Measurements from ENCODE around the gene POMT2.
"Not testable (repeated sequence)": the region's sequence is repeated elsewhere in the genome, so short reads cannot be mapped to it uniquely, and the experiment has no call there.

Gene POMT2

DNA sequence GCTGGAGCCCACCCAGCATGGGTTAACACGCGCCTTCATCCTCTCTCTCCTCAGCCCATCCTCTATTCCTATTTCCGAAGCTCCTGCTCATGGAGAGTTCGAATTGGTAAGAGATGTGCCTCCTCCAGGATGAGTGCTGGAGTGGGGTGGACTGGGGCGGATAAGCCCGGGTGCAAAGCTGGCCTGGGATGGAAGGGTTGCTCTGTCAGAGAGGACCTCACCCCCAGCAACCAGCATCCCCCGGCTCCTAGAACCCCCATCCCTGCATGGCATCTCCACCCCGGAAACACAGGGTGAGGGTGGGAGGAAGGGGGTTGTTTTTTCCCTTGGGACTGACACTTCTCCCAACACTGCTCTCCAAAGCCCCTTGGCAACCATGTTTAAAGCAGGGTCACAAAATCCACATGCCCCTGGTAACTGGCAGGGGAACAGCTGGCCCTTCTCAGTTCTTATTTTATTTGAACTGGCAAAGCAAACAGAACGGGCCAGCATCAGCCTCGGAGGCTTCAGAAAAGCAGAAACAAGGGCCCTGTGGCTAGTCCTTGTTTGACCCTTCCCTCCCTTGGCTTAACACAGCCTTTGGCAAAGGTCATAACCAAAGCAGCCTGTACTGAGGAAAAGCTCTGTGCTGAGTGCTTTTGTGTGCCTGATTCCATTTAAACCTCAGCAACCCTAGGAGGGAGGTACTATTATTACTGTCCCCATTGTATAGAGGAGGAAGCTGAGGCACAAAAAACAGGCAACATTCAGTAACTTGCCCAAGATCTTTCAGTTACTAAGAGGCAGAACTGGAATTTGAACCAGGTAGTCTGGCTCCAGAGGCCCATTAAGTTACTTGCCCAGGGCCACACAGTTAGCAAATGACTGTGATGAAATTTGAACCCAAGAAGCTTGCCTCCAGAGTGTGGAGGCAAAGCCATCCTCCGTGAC, 4.4 kb upstream of the POMT2 start:
- no peak for DNase-seq

DNA sequence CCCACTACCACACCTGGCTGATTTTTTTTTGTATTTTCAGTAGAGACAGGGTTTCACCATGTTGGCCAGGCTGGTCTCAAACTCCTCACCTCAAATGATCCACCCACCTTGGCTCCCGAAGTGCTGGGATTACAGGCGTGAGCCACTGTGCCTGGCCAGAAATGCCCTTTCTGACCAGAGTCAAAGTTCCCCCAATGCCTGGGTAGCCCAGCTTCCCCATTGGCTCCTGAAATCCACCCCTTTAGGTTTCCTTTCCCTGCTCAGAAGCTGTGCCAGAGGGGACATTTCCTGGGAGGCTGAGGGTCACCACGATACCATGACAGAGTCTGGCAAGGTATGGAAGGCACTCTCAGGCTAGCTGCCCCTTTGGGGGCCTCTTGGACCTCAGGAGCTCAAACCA, 3.6 kb upstream of the POMT2 start:
- no peak for DNase-seq

DNA sequence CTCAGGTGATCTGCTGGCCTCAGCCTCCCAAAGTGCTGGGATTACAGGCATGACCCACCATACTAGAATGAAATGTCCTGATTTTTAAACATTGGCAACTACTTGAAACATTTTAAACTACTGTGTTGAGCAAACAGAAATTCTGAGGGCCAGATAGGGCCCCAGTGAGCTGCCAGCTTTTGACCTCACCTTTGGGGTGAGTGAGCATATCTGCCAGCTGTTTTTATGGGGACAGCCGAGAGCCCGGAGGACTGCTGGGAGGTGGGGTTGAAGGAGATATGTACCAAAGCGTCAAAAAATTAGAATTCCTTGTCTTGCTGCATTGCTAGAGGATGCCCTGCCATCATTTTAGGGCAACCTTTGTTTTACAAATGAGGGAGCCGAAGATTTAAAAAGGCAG, 2.9 kb upstream of the POMT2 start:
- DNase-seq, result no peak

DNA sequence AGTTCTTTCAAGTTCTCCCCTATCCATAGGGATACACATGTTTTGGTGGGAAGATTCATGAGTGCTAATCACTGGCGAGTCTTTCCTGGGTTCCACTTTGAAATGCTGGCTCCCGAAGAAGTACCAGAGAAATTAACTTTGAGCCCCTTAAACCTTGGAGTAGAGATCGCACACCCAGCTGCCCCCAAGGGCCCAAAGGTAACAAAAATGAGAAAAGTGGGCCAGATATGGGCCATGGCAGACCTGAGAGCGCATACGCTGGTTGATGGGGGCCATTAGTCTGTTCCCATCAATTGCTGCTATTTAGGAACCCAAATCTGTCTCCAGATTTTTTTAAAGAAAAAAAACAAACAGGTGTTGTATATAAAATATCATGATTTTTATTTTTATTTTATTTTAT, 2.3 kb upstream of the POMT2 start:
- DNase-seq, result no peak

DNA sequence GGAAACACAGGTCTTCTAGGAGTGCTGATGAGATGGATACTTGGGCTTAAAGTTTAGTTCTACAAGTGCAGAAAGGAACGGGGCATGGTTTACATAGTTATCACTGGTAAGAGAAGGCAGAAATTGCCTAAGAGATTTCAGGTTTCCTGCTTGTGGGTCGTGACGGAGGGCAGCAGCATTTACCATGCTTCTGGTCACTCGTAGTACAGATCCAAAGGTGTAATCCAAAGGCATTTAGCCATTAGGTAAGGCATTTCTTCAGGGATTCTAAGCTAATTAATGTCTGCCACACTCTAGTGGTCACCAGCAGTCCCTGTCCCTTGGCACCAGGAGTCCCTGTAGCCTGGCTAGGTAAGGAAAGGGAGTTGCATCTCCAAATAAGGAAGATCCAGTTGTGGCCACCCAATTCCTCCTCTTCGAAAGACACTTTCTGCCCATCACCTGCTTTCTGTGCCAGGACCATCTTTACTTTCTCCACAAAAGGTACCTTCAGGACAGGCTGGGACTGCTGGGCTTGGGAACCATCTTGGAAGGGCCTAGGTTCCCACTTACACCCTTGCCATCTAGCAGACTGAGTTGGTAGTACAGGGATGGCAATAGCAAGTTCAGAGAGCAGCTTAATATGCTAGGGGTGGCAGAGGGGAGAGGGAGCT, 1.7 kb upstream of the POMT2 start:
- no peak for DNase-seq

DNA sequence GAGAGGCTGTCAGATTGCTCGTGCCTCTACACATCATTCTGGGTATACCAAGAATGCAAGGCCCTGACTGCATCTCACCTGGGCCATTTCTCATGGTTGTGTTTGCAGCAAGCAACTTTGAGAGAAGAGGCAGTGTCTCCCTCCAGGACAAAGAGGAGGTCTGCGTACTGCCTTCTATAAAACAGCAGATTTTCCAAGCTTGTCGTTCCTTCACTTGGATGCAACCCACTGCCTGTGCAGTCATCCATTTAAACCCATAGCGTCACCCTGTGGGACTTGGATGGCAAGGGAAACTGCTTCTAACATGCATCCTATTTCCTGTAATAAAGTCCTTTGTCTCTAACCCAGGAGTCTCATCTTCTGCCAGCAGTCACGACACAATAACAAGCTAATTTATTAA, 1.3 kb downstream of the POMT2 start:
- DNase-seq, result no peak

DNA sequence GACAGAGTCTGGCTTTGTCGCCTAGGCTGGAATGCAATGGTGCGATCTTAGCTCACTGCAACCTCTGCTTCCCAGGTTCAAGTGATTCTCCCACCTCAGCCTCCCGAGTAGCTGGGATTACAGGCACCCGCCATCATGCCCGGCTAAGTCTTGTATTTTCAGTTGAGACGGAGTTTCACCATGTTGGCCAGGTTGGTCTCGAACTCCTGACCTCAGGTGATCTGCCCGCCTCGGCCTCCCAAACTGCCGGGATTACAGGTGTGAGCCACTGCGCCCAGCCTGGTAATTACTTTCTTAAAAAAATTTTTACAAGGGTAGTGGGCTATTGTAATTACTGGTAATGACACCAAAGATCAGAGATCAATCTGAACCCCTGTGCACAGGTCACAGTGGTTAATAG, 1.9 kb downstream of the POMT2 start:
- not testable (repeated sequence) for DNase-seq

DNA sequence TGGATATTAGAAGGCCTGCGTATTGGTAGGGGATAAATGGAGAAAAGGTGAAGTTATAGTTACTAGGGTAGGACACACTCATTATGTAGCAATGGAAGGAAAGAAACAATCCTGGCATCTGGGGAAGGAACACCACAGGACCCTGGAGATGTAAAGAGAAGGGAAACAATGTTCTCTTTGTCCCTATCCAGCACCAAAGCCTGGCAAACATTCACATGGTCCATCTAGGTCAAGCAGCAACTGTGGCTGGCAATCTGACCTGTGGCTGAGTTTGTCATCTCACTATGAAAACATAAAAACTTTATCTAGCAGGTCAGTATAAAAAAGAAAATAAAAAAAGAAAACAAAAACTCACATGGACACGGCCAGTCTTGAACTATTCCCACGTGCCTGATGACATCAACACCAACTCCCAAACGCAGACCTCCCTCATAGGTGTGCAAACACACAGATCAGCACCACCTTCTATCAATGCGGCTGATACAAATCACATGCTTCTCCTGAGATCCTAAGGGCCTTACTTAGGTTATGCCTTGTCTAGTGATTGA, 2.6 kb downstream of the POMT2 start:
- DNase-seq, result no peak

DNA sequence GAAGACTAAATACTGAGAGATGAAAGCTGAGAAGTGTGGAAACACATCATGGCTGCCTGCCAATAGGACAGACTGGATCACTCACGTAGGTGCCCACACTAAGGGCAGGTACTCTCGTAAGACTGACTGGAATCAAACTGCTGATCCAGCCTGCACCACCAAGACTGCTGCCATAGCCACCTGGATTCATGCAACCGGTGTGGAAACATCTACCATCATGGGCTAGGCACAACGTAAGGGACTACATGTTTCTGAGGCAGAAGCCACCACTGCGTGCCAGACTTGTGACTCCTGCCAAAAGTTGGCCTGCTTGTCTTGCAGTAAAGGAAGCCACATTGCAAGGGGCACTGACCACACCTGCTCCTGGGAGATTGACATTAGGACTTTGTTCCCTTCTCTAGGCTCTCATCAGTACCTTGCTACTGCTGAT, 3.8 kb downstream of the POMT2 start:
- no peak for DNase-seq

DNA sequence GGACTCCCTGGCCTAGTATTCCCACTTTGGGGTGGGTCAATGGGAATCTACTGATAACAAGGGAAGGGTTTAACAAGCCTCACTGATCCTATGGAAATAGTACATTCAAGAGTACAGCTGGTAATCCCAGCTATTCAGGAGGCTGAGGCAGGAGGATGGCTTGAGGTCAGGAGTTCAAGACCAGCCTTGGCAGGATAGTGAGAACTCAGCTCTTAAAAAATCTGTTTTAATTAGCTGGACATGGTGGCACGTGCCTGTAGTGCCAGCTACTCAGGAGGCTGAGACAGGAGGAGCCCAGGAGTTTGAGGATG, 4.5 kb downstream of the POMT2 start:
- no peak for DNase-seq

DNA sequence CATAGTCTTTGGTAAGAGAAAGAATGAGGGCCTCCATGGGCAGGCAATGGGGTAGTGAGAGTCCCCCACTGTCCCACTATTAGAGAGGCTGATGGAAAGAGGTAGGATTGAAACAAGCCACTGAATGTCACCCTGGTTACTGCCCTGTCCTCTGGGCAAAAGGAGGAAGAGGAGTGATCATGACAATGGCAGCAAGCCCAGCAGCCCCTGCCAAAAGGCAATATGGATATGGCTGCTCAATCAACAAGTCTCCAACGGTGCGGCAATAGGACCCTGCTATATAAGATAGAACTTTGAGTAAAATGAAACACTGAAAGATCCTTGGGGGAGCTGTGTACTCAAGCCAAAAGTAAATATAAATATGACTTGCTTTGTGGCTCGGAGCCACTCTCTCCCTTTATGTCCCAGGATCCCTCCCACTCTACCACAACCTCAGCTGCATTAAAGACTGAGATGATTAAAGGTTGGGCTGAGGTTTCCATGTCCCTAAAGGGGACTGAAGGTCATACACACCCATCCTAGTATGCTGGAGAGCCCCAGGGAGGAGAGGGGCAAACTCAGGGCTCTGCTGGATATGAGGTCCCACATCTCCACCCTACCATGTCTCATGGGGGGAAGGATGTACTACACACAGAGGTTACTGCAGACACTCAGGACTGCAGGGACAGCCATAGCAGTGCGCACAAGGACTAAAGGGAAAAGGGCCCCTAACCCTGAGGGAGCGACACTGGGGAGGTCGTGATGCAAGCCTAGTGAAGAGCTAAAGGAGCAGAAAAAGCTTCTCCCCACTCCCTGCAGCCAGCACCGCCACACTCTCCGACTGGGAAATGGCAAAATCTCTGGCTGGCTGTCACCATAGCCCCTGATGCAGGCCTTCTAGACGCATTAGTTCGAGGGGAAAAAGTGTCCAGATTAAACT, 5.9 kb downstream of the POMT2 start:
- no peak for DNase-seq

DNA sequence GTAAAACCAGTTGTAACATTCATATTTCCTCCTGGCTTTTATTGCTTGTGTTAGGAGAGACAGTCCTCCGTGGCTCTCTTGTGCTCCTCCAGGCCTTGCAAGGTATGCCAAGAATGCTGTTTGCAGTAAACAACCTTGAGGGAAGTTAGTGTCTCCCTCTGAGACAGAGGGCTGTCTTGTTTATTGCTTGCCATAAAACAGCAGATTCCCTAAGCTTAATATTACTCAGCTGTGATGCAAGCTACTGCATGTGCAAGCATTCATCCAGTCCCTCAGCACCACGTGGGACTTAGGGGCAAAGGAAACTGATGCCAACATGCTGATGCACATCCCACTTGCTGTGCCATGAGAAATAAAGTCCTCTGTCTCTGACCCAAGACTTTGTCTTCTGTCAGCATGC, 6.6 kb downstream of the POMT2 start:
- no peak for DNase-seq

DNA sequence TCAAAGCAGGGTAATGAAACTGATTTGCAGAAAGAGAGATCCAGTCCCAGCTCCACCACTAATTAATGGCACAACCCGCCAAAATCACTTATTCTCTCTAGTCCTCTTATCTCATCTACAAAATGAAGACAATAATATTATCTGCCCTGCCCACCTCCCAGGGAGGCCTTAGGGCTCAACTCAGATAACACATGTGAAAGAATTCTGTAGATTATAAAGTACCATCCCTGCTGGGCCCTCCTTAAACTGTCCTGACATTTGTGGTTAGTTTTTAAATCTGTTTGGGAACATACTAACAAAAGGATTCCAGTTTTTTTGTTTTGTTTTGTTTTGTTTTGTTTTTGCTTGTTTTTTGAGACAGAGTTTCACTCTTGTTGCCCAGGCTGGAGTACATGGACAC, 7.3 kb downstream of the POMT2 start:
- DNase-seq, result no peak

DNA sequence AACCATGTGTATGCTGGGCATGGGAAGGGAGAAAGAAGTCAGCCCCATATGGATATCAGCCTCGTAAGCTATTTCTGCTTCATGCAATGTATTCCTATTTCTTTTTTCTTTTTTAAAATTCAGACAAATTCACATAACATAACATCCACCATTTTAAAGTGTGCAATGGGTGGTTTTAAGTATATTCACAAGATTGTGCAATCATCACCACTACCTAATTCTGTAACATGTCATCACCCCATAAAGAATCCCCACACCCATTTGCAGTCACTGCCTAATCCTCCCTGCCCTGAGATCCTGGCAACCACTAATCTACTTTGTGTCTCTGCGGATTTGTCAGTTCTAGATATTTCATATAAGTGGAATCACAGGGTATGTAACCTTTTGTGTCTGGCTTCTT, 9.5 kb downstream of the POMT2 start:
- no peak for DNase-seq

DNA sequence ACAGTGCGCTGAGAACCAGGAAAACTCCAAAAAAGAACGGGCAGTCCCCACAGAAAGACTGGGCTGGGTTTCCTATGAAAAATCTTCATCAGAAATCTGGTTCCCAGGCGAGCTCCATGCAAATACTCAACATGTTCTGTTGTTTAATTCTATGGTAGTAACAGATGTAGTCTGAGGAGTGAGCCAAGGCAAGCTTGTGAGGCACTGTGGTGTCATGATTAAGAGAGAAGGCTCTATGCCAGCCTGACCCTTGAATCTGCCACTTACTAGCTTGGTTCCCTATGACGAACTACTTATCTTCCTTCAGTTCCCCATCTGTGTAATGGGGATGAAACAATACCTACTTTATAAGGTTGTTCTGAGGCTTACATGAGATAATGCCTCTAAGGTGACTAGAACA, 10.7 kb downstream of the POMT2 start:
- no peak for DNase-seq

DNA sequence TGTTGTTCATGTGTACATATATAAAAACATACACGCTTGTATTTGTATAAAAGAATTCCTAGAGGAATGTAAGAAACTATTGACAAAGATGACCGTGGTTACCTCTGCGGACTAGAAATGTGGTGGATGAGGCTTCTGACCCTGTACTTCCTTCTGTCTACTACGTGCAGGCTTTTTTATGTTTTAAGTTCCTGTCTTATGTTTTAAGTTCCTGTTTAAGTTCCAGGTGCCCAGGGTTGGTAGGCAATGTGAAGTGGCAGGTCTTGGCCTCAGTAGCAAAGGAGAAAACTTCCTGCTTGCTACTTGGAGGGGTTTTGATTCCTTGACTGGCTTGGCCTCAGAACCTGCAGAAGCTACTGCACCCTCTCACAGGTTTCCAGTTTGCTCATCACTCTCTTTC, 11.6 kb downstream of the POMT2 start:
- no peak for DNase-seq

DNA sequence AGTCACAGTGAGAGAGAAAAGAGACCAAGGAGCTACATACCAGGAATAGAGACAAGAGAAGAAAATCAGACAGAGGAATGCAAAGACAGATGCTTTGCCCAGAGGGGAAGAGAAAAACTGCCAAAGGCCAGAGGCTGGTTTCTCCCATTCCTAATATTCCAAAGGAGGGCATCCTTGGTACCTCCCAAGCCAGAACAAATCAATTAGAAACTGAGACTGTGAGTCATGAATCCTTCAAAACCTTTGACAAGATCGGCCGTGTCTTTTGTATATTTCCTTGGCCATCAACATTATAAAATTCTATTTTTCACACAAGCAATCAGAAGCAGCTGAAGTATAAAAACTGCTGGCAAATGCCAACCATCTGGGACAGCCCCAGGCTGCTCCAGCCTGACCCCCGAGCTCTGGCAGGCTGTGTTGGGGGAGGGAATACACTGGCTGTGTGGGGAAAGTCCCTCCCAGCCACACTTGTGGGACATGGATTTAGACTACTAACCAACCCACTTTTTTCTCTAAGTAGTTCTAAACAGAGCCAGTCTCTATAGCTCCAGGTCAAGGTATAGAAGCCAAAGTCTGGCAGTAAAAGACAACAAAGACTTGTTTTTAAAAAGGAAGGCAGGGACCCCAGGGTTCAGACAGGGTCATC, 13.7 kb downstream of the POMT2 start:
- DNase-seq, result no peak

DNA sequence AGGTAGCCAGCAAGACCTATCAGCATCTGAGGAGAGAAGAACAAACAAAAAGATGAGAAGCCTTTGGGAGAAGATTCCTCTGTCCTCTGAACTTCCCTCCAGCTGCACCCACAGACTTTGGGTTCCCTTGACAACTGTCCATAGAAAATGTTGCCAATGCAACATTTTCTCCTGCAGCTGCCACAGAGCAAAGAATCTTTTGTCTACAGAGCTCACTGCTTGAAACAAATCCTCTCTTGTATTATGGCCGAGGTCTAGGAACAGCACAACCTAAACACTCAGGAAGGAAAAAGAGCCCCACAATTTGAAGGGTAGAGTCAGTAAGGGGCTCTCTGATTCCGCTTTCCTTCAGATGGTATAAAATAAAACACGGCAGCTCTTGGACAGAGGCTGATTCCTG, 14.3 kb downstream of the POMT2 start:
- DNase-seq, result no peak

DNA sequence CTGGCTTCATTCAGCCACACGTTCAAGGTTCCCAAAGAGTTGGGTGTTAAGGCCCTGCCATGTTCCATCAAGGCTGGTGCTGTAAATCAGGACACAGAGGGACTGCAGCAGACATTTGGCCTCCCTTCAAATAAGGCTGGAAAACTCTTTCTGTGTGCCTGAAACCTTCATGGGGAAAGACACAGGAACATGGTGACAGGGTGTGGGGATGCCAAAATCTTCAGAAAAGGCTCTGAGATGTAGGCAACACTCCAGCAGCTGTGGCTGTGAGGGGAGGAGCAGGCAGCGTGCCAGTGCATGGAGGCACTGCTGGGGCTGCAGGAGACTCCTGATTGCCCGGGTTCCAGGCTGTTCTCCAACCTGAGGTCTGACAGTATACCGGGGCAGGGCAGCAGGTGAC, 15.0 kb downstream of the POMT2 start:
- DNase-seq, result no peak

DNA sequence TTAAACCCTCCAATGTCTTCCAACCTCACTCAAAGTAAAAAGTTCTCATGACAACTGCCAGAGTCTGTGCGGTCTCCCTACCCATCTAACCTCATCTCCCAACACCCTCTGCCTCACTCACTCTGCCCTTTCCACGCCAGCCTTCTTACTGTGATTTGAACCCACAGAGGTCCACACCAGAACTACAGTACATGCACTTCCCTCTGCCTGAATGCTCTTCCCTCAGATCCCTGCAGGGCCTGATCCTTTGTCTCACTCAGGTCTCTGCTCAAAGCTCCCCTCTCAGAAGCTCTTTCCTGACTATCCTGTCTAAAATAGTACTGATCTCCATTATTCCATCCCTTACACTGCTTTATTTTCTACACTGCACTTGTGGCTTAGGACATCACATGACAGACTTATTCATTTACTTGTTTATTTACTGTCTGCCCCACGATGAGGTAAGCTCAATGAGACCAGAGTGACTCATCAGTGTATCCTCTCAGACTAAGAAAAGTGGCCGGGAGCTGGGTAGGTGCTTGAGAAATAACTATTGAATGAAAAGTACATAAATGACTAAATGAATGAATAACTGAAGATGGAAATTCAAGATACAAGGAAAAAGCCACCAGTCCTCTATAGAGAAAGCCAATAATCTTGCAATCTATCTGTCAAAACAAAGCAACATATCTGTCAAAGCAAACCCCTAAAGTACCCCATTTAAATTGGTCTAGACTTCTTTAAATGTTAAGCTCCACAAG, 17.1 kb downstream of the POMT2 start:
- no peak for DNase-seq

DNA sequence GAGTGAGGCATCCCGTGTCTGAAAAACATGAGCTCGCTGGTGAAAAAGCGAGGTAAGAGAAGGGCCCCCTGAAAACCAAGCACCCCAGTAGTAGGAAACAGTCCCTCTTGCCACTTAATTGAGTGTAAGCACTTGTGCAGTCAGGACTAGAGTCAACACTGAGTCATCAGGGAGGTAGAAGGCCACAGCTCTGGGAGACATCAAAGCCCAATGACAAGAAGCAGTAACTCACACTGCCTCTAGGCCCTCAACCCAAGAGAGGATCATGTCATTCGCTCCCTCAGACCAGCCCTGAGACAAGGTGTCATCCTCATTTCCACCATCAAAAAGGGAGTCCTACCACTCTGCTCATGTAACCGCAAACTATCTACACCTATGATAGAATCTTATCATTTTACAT, 17.8 kb downstream of the POMT2 start:
- no peak for DNase-seq

DNA sequence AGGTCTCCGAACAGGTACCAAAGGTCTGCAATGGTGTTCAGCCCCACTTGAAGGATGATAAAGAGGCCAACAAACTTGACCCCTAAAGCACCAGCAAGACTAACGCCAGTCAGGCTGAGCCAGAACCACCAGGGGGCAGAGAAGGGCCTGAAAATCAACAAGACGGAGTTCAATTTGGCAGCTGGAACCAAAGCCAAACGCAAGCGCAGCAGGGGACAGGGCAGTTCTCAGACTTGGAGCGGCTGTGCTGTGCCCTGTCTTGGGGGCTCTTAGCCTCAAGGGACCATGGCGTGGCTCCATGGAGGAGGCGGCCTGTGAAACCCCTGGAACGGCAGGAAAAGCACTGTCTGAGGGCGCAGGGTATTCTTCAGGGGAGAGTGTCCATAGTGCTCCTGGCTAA, 19.6 kb downstream of the POMT2 start:
- DNase-seq, result peak; percentile 52
